GM03348 (cell line): Measurements from ENCODE around the gene INTS11.

Experiments
- DNase-seq: peaks from one replicate; pipeline ENCODE4 v3.0.0; 2012; ENCODE audit warnings: low spot score

The INTS11 gene

GRCh38 chr1:1299686-1300351 lies 24.6 kb downstream of the INTS11 start:
- no peak for DNase-seq

- DNase-seq = no peak
Measured at GRCh38 chr1:1298861-1299685, 25.4 kb downstream of the INTS11 start.

- no peak for DNase-seq
Measured at GRCh38 chr1:1297802-1298424, 26.5 kb downstream of the INTS11 start.

GRCh38 chr1:1296070-1297061 lies 28.1 kb downstream of the INTS11 start:
- DNase-seq = no peak

GRCh38 chr1:1295154-1295923 lies 29.1 kb downstream of the INTS11 start:
- no peak for DNase-seq

- no peak for DNase-seq
Measured at GRCh38 chr1:1294250-1294890, 30.1 kb downstream of the INTS11 start.

GRCh38 chr1:1293263-1294249 lies 30.9 kb downstream of the INTS11 start:
- no peak for DNase-seq

GRCh38 chr1:1292851-1293250 lies 31.6 kb downstream of the INTS11 start:
- no peak for DNase-seq

- DNase-seq = no peak
Measured at GRCh38 chr1:1292442-1292779, 32.0 kb downstream of the INTS11 start.

GRCh38 chr1:1291548-1292441 lies 32.7 kb downstream of the INTS11 start:
- DNase-seq = peak; percentile 68

GRCh38 chr1:1291023-1291528 lies 33.4 kb downstream of the INTS11 start:
- DNase-seq = no peak

- peak; percentile 87 for DNase-seq
Measured at GRCh38 chr1:1290238-1290731, 34.2 kb downstream of the INTS11 start.

GRCh38 chr1:1287288-1288110 lies 37.0 kb downstream of the INTS11 start:
- no peak for DNase-seq

- no peak for DNase-seq
Measured at GRCh38 chr1:1286313-1287261, 37.9 kb downstream of the INTS11 start.

- no peak for DNase-seq
Measured at GRCh38 chr1:1285611-1286311, 38.7 kb downstream of the INTS11 start.
